HepG2 (cell line): Measurements from ENCODE around the gene AARSD1. TPM values are rescaled to one million over a fixed set of nuclear protein-coding genes. Genes with fewer than 3 reads are reported as not detected.
A peak's percentile ranks its signal among the peaks of the same experiment; 100 is the strongest.

Experiments
- CREM ChIP-seq, 2 experiments: sonication (generic) in 1 of 2; formaldehyde crosslinking in 1 of 2; IDR thresholded peaks; 2 replicates each; pipeline versions ENCODE4 v1.4.0 to v1.6.1; 2016 to 2020; ENCODE audit warnings: antibody characterized with exemption in 1 of 2, mild to moderate bottlenecking in 1 of 2, missing genetic modification reagents in 1 of 2
- FOSL2 ChIP-seq: sonication (generic); formaldehyde crosslinking; IDR thresholded peaks from 2 replicates; pipeline ENCODE4 v1.4.0; 2020; ENCODE audit warnings: missing genetic modification reagents
- FOXO1 ChIP-seq: sonication (generic); formaldehyde crosslinking; IDR thresholded peaks from 2 replicates; pipeline ENCODE4 v1.4.0; 2020; ENCODE audit warnings: missing genetic modification reagents
- IRF2 ChIP-seq: IDR thresholded peaks from 2 replicates; pipeline ENCODE4 v1.6.1; 2018; ENCODE audit warnings: missing genetic modification reagents, missing compliant biosample characterization
- KMT2B ChIP-seq: IDR thresholded peaks from 2 replicates; pipeline ENCODE4 v1.6.1; 2016; ENCODE audit warnings: missing genetic modification reagents, missing compliant biosample characterization
- MED1 ChIP-seq: sonication (generic); formaldehyde crosslinking; IDR thresholded peaks from 2 replicates; pipeline ENCODE4 v1.4.0; 2020; ENCODE audit warnings: missing genetic modification reagents
- NFE2L2 ChIP-seq: fragments of 150-350 bp; IDR thresholded peaks from 2 replicates; pipeline ENCODE4 v1.6.1; 2014; ENCODE audit warnings: low read length
- NFIC ChIP-seq: IDR thresholded peaks from 2 replicates; pipeline ENCODE4 v1.6.1; 2012; ENCODE audit warnings: mild to moderate bottlenecking, low read length, inconsistent platforms
- POLR2AphosphoS2 ChIP-seq: IDR thresholded peaks from 2 replicates; pipeline ENCODE4 v1.6.1; 2011; ENCODE audit warnings: low read depth, low read length, improper control_type of control experiment
- RCOR2 ChIP-seq: IDR thresholded peaks from 2 replicates; pipeline ENCODE4 v1.6.1; 2016; ENCODE audit warnings: missing biosample characterization, missing genetic modification reagents
- RXRB ChIP-seq: IDR thresholded peaks from 2 replicates; pipeline ENCODE4 v1.6.1; 2016; ENCODE audit warnings: borderline replicate concordance, missing genetic modification reagents, missing compliant biosample characterization
- SOX13 ChIP-seq, 3 experiments: fragments of 450-650 bp in 1 of 3; sonication (generic) in 1 of 3; formaldehyde crosslinking in 1 of 3; IDR thresholded peaks in 2 of 3; conservative IDR thresholded peaks in 1 of 3; 2 replicates each; pipeline versions ENCODE4 v1.5.0 to v1.6.1; 2016 to 2020; ENCODE audit warnings: antibody characterized with exemption in 1 of 3, mild to moderate bottlenecking in 1 of 3, missing compliant biosample characterization in 1 of 3, missing genetic modification reagents in 1 of 3, moderate library complexity in 1 of 3
- SOX6 ChIP-seq, 2 experiments: fragments of 450-650 bp in 1 of 2; sonication (generic) in 1 of 2; formaldehyde crosslinking in 1 of 2; IDR thresholded peaks; 2 replicates each; pipeline versions ENCODE4 v1.4.0 to v1.6.1; 2017 to 2020; ENCODE audit warnings: antibody characterized with exemption in 1 of 2, mild to moderate bottlenecking in 1 of 2, missing genetic modification reagents in 1 of 2
- TBX2 ChIP-seq: sonication (generic); formaldehyde crosslinking; IDR thresholded peaks from 2 replicates; pipeline ENCODE4 v1.5.0; 2020; ENCODE audit warnings: missing genetic modification reagents, mild to moderate bottlenecking, borderline replicate concordance
- ZNF292 ChIP-seq: sonication (generic); formaldehyde crosslinking; IDR thresholded peaks from 2 replicates; pipeline ENCODE4 v1.8.1; 2022; ENCODE audit warnings: mild to moderate bottlenecking, low read depth, missing genetic modification reagents, borderline replicate concordance
- ZNF546 ChIP-seq: sonication (generic); formaldehyde crosslinking; conservative IDR thresholded peaks from 2 replicates; pipeline ENCODE4 v1.8.1; 2023; ENCODE audit warnings: mild to moderate bottlenecking, missing genetic modification reagents
- ZNF652 ChIP-seq: IDR thresholded peaks from 2 replicates; pipeline ENCODE4 v1.6.1; 2016; ENCODE audit warnings: low read depth, borderline replicate concordance
- polyA plus RNA-seq, 8 experiments: library from polyadenylated mRNA; depleted of rRNA in 3 of 8; stranded (reverse) in 7 of 8; unstranded in 1 of 8; fragments of >200 nt; fragmentation: Illumina TruSeq in 4 of 8; extraction: Trizol in 4 of 8; gene quantifications; 2 replicates each; pipeline versions ENCODE4 v1.2.1 to v1.2.3, GENCODE V29; 2011 to 2016; ENCODE audit warnings: low read depth in 4 of 8, missing spikeins in 1 of 8, mixed read lengths in 1 of 8; ENCODE audit not compliant: insufficient read depth in 1 of 8
- total RNA-seq, 5 experiments: library from RNA; depleted of rRNA; stranded (reverse); fragments of >200 nt; fragmentation: Illumina TruSeq; extraction: Trizol; gene quantifications; 2 replicates each; pipeline ENCODE4 v1.2.3, GENCODE V29; 2016; ENCODE audit warnings: low read depth in 1 of 5
- TF ChIP-seq, protein P1 (sequence below): IDR thresholded peaks from 2 replicates; pipeline ENCODE4 v1.6.1; 2016; ENCODE audit warnings: low read depth
- TF ChIP-seq, protein P2 (sequence below): sonication (generic); formaldehyde crosslinking; IDR thresholded peaks from 2 replicates; pipeline ENCODE4 v1.4.0; 2020; ENCODE audit warnings: missing genetic modification reagents, mild to moderate bottlenecking, borderline replicate concordance
- TF ChIP-seq, protein P3 (sequence below): sonication (generic); formaldehyde crosslinking; IDR thresholded peaks from 2 replicates; pipeline ENCODE4 v1.9.0; 2021; ENCODE audit warnings: missing genetic modification reagents, borderline replicate concordance
- TF ChIP-seq, protein P4 (sequence below): IDR thresholded peaks from 2 replicates; pipeline ENCODE4 v1.6.1; 2012; ENCODE audit warnings: inconsistent platforms
- TF ChIP-seq, protein P5 (sequence below), 2 experiments: sonication (generic) in 1 of 2; formaldehyde crosslinking in 1 of 2; IDR thresholded peaks; 2 replicates each; pipeline versions ENCODE4 v1.4.0 to v1.6.1; 2018 to 2020; ENCODE audit warnings: missing genetic modification reagents in 2 of 2, borderline replicate concordance in 1 of 2, low read depth in 1 of 2, mild to moderate bottlenecking in 1 of 2, missing biosample characterization in 1 of 2

AARSD1 gene
- total and polyA plus RNA-seq, 2 of the 13 experiments (the other 11 are each of a cell fraction or from before 2014, with no cell fraction given), result 24.7 to 29.3 TPM

DNA sequence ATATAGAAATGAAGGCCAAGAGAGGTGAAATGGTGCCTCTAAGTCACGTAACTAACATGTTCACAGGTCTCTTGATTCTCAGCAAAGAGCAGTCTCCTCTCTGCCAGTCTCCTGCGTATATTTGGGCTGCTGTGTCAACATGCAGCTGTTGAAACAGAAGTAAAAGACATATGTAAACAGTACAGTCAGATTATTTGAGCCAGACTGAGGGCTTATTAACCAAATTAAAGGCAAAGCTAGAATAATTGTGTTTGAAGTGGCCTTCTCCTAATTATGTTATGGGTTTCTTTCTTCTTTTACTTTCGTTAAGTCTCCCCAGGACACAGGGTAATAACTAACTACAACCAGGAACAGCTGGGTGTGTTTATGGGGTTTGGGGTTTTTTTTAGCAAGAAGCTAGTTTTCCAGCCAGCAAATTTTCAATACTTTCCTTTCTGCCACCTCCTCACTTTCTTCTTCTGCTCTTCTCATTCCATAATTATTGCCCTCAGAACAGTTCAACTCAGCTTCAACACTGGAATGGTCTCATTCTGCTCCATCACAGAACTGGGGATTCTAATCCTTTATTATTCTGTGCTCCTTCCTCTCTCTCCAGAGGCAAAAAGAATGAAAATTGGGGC lies 45.2 kb downstream of the AARSD1 start (continued):
- TF ChIP-seq, protein P1, sequence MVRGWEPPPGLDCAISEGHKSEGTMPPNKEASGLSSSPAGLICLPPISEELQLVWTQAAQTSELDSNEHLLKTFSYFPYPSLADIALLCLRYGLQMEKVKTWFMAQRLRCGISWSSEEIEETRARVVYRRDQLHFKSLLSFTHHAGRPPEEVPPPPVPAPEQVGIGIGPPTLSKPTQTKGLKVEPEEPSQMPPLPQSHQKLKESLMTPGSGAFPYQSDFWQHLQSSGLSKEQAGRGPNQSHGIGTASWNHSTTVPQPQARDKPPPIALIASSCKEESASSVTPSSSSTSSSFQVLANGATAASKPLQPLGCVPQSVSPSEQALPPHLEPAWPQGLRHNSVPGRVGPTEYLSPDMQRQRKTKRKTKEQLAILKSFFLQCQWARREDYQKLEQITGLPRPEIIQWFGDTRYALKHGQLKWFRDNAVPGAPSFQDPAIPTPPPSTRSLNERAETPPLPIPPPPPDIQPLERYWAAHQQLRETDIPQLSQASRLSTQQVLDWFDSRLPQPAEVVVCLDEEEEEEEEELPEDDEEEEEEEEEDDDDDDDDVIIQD, result 0 out of 2 replicates have a peak, but pooled peaks have one; percentile 24
- TF ChIP-seq, protein P2, sequence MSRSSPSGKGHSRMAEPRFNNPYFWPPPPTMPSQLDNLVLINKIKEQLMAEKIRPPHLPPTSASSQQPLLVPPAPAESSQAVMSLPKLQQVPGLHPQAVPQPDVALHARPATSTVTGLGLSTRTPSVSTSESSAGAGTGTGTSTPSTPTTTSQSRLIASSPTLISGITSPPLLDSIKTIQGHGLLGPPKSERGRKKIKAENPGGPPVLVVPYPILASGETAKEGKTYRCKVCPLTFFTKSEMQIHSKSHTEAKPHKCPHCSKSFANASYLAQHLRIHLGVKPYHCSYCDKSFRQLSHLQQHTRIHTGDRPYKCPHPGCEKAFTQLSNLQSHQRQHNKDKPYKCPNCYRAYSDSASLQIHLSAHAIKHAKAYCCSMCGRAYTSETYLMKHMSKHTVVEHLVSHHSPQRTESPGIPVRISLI (CRISPR knock-in tag), result 0 out of 2 replicates have a peak, but pooled peaks have one; percentile 10
- TF ChIP-seq FOSL2 (CRISPR knock-in tag) (peak; percentile 67), KMT2B (CRISPR knock-in tag) (peak; percentile 36; the same call in 1 of the 2 replicates), RCOR2 (CRISPR knock-in tag) (0 out of 2 replicates have a peak, but pooled peaks have one; percentile 60), MED1 (peak; percentile 48), NFE2L2 (no peak), SOX13 (IDR thresholded peaks at IDR 0.05) (no peak), SOX13 (CRISPR knock-in tag; conservative IDR thresholded peaks at IDR 0.05 in 1 of 2, IDR thresholded peaks at IDR 0.05 in 1 of 2) (peak in 1 of 2 experiments; percentile 71; a peak in 1 of 4 replicates), CREM (IDR thresholded peaks at IDR 0.05) (peak; percentile 74), CREM (CRISPR knock-in tag; IDR thresholded peaks at IDR 0.05) (no peak), IRF2 (CRISPR knock-in tag) (peak; percentile 74; the same call in 1 of the 2 replicates), POLR2AphosphoS2 (peak; percentile 22; the same call in 1 of the 2 replicates), FOXO1 (peak; percentile 75; the same call in 1 of the 2 replicates), SOX6 (IDR thresholded peaks at IDR 0.05) (no peak), SOX6 (CRISPR knock-in tag; IDR thresholded peaks at IDR 0.05) (peak; percentile 60; the same call in 1 of the 2 replicates), ZNF292 (CRISPR knock-in tag) (peak; percentile 90; the same call in 1 of the 2 replicates), RXRB (CRISPR knock-in tag) (peak; percentile 82), TBX2 (peak; percentile 66; the same call in 1 of the 2 replicates), ZNF546 (CRISPR knock-in tag) (no peak), ZNF652 (CRISPR knock-in tag) (0 out of 2 replicates have a peak, but pooled peaks have one; percentile 22), NFIC (peak; percentile 54; the same call in 1 of the 2 replicates)
- TF ChIP-seq, protein P3, sequence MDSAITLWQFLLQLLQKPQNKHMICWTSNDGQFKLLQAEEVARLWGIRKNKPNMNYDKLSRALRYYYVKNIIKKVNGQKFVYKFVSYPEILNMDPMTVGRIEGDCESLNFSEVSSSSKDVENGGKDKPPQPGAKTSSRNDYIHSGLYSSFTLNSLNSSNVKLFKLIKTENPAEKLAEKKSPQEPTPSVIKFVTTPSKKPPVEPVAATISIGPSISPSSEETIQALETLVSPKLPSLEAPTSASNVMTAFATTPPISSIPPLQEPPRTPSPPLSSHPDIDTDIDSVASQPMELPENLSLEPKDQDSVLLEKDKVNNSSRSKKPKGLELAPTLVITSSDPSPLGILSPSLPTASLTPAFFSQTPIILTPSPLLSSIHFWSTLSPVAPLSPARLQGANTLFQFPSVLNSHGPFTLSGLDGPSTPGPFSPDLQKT (CRISPR knock-in tag), result no peak
- TF ChIP-seq, protein P4, sequence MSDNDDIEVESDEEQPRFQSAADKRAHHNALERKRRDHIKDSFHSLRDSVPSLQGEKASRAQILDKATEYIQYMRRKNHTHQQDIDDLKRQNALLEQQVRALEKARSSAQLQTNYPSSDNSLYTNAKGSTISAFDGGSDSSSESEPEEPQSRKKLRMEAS, result peak; percentile 37; the same call in 1 of the 2 replicates
- TF ChIP-seq, protein P5, sequence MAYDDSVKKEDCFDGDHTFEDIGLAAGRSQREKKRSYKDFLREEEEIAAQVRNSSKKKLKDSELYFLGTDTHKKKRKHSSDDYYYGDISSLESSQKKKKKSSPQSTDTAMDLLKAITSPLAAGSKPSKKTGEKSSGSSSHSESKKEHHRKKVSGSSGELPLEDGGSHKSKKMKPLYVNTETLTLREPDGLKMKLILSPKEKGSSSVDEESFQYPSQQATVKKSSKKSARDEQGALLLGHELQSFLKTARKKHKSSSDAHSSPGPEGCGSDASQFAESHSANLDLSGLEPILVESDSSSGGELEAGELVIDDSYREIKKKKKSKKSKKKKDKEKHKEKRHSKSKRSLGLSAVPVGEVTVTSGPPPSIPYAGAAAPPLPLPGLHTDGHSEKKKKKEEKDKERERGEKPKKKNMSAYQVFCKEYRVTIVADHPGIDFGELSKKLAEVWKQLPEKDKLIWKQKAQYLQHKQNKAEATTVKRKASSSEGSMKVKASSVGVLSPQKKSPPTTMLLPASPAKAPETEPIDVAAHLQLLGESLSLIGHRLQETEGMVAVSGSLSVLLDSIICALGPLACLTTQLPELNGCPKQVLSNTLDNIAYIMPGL (CRISPR knock-in tag; IDR thresholded peaks at IDR 0.05; ENCODE audit: borderline replicate concordance in 1 of 2, low read depth in 1 of 2), result peak in 1 of 2 experiments; percentile 36; a peak in 1 of 4 replicates
